Non-pigmented ciliary epithelial cell (primary cell): ENCODE measurements around the gene RAET1L.
"Not testable (repeated sequence)": the region's sequence is repeated elsewhere in the genome, so short reads cannot be mapped to it uniquely, and the experiment has no call there.

Source experiments
- DNase-seq: peaks from one replicate; pipeline ENCODE4 v3.0.0-alpha.2; 2010; ENCODE audit warnings: low read depth

RAET1L gene

DNA sequence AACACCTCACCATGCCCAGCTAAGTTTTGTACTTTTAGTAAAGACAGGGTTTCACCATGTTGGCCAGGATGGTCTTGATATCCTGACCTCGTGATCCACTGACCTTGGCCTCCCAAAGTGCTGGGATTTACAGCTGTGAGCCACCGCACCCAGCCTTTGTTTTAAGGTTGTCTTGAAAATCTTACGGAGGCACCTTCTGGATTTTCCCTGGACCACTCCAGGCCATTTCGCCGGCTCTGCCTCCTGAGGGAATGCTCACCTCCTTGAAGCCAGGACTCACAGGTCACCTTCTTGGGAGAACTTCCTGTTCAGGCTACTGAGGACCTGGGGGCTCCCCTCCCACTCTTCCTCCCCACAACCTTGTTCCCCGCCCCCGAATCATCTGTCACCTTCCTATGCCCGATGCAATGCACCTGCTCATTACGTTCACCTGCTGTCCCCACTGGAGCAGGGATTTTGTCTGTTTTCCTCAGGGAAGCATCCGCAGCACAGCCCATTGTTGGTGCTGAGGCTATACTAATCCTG, 19.4 kb upstream of the RAET1L start:
- no peak for DNase-seq

DNA sequence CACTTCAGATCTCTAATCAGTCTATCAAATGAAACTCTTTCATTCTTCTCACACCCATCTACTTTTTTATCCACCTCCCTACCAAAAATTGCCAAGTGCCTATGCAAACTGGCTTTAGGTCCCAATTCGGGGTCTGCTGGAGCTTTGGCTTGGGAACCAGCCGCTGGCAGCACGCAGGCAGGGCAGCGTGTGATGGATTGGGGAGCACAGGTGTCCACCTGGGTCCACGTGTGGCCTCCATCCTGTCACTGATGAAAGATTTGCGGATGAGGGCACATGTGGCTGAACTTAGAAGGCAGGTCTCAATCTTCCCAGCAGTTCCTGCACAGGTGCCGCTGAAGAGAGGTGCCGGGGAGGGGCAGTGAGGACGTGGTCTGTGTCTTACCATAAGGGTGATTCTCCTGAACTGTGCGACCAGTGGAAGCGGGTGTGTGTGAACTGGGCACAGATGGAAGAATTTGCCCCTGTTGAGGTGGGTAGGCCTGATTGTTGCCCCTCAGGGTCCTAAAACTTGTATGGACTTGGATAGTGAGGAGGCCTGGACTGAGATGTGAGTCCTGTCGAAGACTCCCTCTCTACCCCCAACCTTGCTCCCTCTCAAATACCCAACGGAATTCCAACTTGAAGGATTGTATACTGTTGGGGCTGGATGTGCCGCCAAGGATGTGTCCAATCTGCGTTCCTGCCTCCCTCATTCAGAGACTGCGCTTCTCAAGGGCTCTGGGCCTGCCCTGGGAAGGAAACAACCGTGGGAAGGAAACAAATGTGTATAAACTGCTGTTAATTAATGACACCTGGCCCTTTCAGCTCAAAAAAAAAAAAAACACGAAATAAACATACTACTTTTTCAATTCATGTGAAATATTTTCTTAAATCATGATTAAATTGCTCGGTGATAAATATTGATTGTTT, 18.4 kb upstream of the RAET1L start:
- DNase-seq: no peak

DNA sequence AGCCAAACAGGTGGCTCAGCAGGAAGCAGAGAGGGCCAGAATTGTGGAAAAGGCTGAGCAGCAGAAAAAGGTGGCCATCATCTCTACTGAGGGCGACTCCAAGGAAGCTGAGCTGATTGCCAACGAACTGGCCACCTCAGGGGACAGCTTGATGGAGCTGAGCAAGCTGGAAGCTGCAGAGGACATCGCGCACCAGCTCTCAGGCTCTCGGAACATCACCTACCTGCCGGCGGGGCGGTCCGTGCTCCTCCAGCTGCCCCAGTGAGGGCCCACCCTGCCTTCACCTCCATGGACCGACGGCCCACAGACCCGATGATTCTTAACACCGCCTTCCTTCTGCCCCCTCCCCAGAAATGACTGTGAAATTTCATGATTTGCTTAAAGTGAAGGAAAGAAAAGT, 17.8 kb upstream of the RAET1L start:
- DNase-seq: no peak

DNA sequence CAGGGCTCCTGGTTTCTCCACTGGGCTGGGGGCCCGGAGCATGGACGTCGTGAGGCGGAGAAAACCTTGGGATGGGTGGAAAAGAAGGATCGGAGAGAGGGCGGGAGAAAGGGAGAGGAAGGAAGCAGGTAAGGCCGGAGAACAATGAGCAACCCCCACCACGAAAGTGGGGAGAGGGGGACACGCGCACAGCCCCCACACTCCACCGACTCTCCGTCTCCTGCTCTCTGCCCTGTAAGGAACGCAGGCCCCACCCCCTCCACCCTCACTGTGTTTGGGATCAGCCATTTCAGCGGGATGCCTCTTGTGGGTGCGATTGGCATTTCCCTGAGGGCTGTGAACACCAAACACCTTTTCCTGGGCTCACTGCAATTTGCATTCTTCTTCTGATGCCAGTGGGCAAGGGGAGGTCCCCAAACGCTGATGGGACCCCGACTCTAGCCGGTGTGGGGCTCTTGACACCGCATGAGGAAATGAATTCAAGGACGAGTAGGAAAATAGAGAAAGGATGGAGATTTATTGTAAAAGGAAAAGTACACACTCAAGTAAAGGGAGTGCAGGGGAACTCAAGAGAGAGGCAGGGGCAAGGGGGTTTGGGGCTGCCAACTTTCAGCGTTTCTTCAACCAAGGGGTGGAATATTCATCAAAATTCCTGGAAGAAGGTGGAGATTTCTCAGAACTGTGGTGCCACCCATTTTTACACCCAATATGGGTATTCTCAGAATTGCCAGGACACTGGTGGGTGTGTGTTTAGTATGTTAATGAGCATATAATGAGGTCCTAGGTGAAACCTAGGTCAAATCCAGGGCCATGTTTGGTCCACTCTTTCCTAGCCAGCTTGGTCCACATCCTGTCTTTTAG, 13.1 kb upstream of the RAET1L start:
- no peak for DNase-seq

DNA sequence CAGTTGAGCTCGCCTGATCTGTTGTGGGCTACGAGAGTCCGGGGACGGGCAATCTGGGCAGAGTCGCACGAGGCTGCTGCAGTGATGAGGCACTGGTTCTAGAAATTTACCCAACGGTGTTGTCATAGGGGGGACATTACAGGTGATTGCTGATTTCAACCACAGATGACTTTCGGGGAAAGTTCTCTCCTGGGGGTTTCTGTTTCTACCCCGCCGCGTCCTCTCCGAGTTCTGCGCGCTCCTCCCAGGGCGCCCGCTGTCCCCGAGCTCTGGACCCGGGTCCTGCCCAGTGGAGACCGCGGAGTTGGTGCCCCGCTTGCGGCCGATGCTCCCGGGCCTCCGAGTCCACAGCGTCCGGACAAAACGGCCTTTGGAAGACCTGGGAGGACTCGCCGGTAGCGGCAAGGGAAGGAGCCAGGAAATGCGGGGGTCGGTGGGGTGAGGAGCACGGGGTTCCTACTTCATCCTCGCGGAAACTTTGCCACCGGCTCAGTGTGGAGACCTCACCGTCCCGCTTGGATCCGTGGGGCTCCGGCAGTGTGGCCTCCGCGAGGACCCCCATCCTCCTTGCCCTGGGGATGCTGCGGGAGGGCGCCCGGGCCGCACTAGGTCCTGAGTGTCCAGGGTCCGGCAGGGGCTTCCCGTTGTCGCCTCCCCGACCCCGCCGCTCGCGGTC, 12.3 kb upstream of the RAET1L start:
- no peak for DNase-seq

DNA sequence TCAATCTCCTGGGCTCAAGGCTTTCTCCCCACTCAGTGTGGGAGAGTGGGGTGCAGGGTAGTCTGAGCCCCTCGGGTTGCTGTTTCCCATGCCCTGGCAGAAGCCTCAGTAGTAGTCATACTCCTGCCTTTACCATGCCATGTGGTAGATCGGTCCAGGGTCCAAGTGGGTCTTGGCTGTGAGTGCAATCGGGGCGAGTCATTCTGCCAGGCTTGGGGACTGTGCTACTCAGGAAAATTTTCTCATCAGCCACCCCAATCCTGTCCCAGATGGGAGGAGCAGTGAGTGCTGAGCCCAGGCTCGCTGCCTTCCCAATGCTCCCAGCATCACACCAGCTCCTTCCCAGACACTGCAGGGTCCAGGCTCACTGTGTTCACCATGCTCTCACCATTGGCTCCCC, 10.7 kb upstream of the RAET1L start:
- DNase-seq: no peak

DNA sequence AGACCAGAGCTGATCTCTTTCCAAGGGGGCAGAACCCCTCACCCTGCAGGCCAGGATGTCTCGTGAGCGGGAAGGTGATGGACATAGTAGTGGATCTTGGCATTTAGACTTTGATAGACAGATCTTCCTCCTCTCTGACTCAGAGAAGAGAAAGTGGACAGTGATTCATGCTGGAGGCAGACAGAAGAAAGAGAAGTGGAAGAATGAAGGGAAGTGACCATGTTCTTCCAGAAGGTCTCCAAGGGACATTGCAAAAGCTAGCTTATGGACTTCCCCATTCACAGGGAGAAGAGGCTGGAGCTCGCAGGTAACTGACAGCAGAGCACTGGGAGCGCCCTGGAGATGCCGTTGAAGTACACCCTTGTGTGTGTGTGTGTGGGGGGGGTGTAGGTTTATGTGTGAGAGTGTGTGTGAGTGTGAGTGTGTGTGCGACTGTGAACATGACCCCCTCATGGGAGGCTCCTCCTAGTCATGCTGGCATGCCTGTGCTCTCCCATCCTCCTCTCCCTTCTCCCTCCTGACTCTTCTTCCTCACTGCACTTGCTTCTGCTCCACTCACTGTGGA, 8.0 kb upstream of the RAET1L start:
- DNase-seq: no peak

DNA sequence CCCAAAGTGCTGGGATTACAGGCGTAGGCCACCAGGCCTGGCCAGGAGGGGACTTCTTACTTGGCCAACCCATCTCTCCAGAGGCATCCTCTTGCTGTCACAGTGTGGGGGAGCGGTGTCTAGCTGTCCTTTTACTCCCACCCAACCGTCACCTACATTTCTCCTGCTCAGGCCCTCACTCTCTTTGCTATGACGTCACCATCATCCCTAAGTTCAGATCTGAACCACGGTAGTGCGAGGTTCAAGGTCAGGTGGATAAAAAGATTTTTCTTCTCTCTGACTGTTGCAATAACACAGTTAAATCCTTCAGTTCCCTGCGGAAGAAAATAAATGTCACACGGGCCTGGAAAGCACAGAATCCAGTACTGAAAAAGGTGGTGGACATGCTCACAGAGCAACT, 7.3 kb upstream of the RAET1L start:
- DNase-seq: no peak

DNA sequence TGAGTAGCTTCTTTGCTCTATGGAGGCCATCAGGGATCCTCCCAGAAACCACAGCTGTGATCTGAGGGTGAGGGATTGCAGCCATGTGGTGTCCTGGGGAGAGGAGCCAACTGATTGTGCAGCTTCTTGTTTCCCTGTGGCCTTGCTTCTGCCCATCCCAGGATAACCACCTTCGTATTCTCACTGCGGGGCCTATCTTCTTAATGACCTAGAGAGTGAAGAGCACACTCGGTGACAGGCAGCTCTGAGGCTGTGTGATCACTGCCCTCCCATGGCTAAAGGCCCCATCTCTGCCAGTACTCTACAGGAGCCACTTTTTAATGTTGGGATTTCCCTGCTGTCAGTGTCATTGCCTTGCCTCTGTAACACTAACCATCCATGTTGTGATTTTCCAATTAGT, 5.3 kb upstream of the RAET1L start:
- DNase-seq: no peak

DNA sequence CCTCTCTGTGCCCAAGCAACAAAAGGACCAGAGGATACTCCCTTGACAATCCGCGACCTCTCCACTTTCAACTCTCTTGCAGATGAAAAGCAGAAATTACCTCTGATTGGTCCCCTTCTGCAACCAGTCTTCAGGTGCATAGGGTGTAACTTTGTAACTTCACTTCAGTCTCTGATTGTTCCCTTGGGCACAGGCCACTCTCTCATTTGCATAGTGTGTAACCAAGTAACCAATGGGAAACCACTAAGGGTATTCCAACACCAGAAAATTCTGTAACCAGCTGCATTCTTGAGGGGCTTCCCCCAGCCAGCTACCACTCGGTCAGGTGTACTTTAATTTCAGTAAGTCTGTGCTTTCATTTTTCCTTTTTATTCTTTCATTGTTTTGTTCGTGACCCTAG, 4.4 kb upstream of the RAET1L start:
- no peak for DNase-seq

DNA sequence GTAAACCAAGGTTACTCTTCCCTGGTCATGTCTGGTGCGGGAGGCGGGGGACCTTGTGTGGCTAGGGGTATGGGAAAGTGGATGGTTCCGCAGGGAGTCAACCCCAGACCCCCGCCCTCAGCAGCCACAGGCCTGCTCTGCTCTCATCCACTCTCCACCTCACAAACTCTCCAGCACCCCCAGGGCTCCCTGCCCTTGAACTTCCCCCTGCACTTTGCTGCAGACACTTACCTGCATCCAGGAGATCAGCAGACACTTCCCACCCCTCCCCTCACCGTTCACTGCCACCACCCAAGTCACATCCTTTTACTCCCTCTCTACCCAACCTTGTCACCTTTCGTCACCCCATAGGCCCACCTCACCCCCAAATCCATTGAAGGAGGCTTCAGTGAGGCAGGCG, 3.9 kb upstream of the RAET1L start:
- DNase-seq: no peak

DNA sequence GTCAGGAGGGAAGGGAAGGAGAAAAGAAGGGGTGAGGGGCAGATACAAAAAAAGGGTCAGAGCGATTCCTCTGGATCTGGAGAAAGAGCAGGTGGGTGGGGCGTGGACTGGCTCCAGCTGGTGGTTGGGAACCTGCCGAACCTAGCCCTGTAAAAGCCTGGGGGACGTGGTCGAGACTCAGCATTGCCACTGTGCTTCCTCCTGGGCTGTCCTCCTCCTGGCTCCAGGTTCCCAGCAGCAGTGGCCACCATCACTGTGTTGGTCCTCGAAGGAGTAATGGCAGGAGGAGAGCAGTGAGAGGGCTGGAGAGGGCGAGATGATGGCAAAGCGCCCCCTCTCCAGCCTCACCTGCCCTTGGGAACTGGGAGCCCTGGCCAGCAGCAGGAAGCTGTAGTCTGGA, 3.5 kb upstream of the RAET1L start:
- DNase-seq: no peak

DNA sequence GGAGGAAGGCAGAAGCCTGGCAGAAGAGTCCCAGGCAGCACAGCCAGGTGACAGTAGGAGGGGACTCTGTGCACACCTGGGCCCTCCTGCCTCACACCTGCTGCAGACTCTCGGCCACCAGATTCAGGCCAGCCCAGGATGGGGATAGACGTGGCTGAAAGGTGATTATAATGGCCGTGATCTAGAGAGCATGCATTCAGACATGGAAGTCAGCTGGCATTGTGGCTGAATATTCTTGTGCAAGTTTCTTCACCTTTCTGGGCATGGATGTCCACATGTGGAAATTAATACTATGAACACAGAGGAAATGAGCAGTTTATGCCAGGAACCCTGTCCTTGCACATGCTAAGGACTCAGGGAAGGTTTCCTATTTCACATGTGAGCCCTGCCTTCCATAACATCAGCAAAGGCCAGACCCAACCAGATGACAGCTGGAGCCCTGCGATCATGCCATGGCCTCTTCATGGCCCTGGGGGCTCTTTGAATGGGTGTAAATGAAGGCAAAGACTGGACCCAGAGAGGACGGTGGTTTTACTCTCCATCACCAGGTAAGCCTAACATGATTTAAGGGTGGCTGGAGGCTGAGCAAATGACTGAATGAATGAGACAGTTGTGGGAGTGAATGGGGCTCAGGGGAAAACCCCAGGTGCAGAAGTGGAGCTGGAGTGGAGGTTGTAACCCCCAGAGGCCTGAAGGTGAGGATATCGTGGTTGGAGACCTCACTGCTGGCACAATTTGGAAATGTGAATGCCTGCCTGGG, 2.7 kb upstream of the RAET1L start:
- DNase-seq: no peak

DNA sequence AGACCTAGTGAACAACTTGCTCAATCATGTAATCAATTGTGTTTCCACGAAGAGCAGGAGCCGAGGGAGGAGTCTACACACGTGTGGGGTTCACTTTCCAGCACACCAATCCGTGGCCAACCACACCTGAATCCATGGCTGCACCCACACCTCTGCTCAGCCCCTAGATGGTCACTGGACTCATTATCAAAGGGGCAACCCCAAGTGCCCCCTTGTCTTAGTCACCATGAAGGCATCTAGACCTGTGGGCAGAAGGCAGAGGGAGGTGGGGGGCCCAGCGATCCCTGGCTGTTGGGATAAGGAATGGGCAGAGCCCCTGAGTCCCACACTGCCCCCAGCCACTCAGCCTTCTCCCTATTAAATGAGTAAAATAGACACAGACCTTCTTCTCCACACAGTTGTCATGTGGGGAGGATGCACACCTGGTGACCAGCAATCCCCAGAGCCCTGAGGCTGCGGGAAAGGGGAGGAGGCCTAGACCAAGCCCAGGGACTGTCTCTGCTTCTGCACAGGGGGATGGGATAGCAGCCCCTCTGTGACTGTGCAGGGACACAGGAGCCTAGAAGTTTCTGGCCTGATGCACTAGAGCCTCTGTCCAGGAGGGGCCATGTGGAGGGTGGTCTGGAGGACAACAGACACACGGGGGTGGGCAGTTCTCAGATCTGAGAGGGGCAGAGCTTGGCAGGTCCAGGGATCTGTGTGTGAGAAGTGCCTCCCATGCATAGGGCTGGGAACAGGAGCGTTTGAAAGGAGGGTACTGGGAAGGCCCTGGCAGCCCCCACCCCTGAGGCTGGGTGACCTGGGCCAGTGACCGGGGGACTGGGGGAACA, 1.9 kb upstream of the RAET1L start:
- no peak for DNase-seq

DNA sequence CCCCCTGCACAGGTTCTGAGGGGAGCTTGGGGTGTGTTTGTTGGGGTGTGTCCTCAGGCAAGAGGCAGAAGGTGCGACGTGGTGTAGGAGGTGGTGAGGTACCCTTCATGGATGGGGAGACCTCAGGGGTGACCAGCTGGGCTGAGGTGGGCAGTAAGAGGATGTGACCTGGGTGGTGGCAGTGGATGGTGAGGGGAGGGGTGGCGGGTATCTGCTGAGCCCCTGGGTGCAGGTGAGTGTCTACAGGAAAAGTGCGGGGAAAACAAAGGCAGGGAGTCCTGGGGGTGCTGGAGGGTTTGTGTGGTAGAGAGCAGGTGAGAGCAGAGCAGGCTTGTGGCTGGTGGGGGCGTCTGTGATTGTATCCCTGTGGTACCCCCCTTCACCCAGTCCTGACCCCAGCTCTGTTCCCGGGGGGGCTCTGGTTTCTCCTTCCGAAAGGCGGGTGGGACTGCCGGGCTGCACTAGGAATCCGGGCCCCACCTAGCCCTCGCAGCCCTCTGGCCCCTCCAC, 631 bp downstream of the RAET1L start:
- no peak for DNase-seq

DNA sequence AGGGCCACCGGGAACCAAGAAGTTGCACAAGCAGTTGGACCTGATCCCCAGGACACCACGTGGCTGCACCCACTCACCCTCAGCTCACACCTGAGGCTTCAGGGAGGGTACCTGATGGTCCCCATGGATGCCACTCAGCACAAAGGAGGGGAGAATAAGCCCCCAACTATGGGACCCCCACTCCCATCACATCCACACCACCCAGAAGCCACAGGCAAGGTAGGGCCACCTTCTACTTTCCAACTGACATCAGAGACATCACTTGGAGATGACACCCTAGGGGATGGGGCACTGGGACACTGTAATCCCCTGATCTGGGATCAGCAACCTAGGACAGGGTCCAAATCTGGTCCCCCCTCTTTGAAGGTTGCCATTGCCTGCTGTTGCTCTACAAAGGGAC, 1.3 kb downstream of the RAET1L start:
- DNase-seq: not testable (repeated sequence)

DNA sequence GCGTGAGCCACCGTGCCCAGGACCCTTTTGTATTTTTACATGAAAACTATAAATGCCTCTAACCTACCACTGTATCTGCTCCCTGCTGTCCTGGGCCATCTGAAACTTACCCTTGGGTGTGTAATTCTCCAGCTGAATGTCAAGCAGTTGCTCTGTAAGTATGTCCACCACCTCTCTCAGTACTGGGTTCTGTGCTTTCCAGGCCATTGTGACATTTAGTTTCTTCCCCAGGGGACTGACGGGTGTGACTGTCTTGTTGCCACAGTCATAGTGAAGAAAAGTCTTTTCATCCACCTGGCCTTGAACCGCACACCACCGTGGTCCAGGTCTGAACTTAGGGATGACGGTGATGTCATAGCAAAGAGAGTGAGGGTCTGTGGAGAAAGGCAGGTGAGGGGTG, 3.5 kb downstream of the RAET1L start:
- not testable (repeated sequence) for DNase-seq

DNA sequence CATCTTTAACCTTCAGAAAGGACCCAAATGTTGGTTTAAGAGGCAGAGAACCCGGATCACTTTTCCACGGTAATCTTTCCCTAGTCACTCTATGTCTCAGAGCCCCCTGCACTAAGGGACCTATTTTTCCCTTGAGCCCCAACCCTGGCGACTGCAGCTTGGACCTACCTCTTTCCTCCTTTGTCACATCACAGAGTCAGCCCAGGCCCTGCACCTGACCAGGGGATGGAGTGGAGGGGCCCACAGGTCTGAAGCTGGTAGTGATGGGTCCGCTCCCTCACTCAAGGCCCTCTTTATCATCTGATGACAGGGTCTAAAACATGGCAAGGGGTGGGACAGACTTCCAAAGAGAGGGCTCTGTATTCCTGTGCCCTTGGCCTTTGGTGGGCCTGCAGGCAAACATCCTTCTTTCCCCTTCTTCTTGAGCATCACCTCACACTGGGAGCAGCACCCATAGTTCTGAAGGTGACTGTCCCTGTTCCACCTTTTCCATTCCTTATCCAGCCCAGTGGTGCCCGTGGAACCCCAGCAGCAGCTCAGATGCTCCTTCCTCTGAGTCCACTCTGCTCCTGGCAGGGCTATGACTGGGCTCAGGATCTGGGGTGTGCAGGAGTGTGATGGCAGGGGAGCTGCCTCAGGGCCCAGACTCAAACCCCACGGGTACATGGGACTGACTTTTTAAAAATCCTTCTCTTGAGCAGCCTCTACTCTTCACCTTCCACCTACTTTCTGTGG, 6.3 kb downstream of the RAET1L start:
- no peak for DNase-seq

DNA sequence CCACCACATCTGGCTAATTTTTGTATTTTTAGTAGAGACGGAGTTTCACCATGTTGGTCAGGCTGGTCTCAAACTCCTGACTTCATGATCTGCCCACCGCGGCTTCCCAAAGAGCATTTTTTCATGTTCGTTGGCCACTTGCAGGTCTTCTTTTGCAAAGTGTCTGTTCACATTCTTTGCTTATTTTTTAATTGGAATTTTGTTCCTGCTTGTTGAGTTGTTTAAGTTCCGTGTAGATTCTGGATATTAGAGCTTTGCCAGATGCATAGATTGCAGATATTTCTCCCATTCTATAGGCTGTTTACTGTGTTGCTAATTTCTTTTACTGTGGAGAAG, 8.2 kb downstream of the RAET1L start:
- DNase-seq: not testable (repeated sequence)
